ENCODE measurements around the gene CNOT6L.

Gene CNOT6L

GRCh38 chr4:77844363-77844762 lies 25.2 kb upstream of the CNOT6L start:
- TF ChIP-seq SIN3A (IDR thresholded peaks at IDR 0.05; ENCODE audit: borderline replicate concordance, insufficient read depth, low read length), result no peak
- TF ChIP-seq, protein P1, sequence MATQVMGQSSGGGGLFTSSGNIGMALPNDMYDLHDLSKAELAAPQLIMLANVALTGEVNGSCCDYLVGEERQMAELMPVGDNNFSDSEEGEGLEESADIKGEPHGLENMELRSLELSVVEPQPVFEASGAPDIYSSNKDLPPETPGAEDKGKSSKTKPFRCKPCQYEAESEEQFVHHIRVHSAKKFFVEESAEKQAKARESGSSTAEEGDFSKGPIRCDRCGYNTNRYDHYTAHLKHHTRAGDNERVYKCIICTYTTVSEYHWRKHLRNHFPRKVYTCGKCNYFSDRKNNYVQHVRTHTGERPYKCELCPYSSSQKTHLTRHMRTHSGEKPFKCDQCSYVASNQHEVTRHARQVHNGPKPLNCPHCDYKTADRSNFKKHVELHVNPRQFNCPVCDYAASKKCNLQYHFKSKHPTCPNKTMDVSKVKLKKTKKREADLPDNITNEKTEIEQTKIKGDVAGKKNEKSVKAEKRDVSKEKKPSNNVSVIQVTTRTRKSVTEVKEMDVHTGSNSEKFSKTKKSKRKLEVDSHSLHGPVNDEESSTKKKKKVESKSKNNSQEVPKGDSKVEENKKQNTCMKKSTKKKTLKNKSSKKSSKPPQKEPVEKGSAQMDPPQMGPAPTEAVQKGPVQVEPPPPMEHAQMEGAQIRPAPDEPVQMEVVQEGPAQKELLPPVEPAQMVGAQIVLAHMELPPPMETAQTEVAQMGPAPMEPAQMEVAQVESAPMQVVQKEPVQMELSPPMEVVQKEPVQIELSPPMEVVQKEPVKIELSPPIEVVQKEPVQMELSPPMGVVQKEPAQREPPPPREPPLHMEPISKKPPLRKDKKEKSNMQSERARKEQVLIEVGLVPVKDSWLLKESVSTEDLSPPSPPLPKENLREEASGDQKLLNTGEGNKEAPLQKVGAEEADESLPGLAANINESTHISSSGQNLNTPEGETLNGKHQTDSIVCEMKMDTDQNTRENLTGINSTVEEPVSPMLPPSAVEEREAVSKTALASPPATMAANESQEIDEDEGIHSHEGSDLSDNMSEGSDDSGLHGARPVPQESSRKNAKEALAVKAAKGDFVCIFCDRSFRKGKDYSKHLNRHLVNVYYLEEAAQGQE (IDR thresholded peaks at IDR 0.05; ENCODE audit: insufficient read depth in 1 of 2, low read depth in 2 of 2, low read length in 2 of 2), result no peak
- TF ChIP-seq FOXP2 (optimal IDR thresholded peaks at IDR 0.05; ENCODE audit: borderline replicate concordance, extremely low read depth, extremely low read length, insufficient read depth), result no peak
- no peak for TF ChIP-seq POLR2AphosphoS5 (IDR thresholded peaks at IDR 0.05; ENCODE audit: low read depth, low read length)
- no peak for TF ChIP-seq TAF1 (IDR thresholded peaks at IDR 0.05; ENCODE audit: borderline replicate concordance, insufficient read depth, low read length)

GRCh38 chr4:77843628-77844027 lies 24.5 kb upstream of the CNOT6L start:
- TF ChIP-seq TAF1 (IDR thresholded peaks at IDR 0.05; ENCODE audit: borderline replicate concordance, insufficient read depth, low read length) (no peak), SIN3A (IDR thresholded peaks at IDR 0.05; ENCODE audit: borderline replicate concordance, insufficient read depth, low read length) (no peak), POLR2AphosphoS5 (IDR thresholded peaks at IDR 0.05; ENCODE audit: low read depth, low read length) (no peak), FOXP2 (optimal IDR thresholded peaks at IDR 0.05; ENCODE audit: borderline replicate concordance, extremely low read depth, extremely low read length, insufficient read depth) (no peak)
- TF ChIP-seq, protein P1 (IDR thresholded peaks at IDR 0.05; ENCODE audit: insufficient read depth in 1 of 2, low read depth in 2 of 2, low read length in 2 of 2), result no peak

GRCh38 chr4:77834403-77834802 lies 15.2 kb upstream of the CNOT6L start:
- TF ChIP-seq SIN3A (IDR thresholded peaks at IDR 0.05; ENCODE audit: borderline replicate concordance, insufficient read depth, low read length), result no peak
- TF ChIP-seq, protein P1 (IDR thresholded peaks at IDR 0.05; ENCODE audit: insufficient read depth in 1 of 2, low read depth in 2 of 2, low read length in 2 of 2), result no peak
- no peak for TF ChIP-seq FOXP2 (optimal IDR thresholded peaks at IDR 0.05; ENCODE audit: borderline replicate concordance, extremely low read depth, extremely low read length, insufficient read depth)
- TF ChIP-seq POLR2AphosphoS5 (IDR thresholded peaks at IDR 0.05; ENCODE audit: low read depth, low read length), result no peak
- no peak for TF ChIP-seq TAF1 (IDR thresholded peaks at IDR 0.05; ENCODE audit: borderline replicate concordance, insufficient read depth, low read length)

DNA sequence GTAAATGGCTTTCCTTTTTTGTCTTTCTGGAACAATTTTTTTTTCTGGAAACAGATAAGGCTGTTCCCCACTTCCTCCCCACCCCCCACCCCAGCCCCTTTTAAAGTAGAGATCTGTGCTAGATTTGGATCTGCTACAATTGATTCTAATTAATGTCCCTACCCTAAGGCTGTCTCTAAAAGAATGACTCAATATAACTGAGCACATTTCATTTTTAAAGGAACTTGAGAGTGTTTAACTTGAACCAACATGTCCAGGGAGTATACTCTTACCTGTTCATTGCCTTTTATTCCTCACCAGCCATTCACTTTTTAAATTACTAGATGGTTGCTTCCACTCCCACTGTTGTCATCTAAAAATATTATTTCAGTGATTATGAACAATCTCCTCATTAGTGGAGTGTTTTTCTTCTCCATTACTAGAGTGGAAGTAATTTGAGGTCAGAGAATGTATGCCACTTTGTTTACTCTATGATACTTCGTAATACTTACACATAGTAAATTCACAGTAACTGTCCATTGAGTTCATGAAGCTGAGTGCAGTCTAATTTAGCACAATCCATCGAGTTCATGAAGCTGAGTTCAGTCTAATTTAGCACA lies 14.1 kb upstream of the CNOT6L start:
- no peak for TF ChIP-seq FOXP2 (optimal IDR thresholded peaks at IDR 0.05; ENCODE audit: borderline replicate concordance, extremely low read depth, extremely low read length, insufficient read depth)
- TF ChIP-seq SIN3A (IDR thresholded peaks at IDR 0.05; ENCODE audit: borderline replicate concordance, insufficient read depth, low read length), result no peak
- TF ChIP-seq, protein P1 (IDR thresholded peaks at IDR 0.05; ENCODE audit: insufficient read depth in 1 of 2, low read depth in 2 of 2, low read length in 2 of 2), result no peak
- TF ChIP-seq TAF1 (IDR thresholded peaks at IDR 0.05; ENCODE audit: borderline replicate concordance, insufficient read depth, low read length), result no peak
- no peak for TF ChIP-seq POLR2AphosphoS5 (IDR thresholded peaks at IDR 0.05; ENCODE audit: low read depth, low read length)
